Renal cortex interstitium (tissue), 11 donors: ENCODE measurements around the gene GALNT2. TPM values are rescaled to one million over a fixed set of nuclear protein-coding genes. Genes with fewer than 3 reads are reported as not detected.

Experiments
- DNase-seq, 11 donors: peaks; one replicate each; pipeline ENCODE4 v3.0.0-alpha.2; 2013; ENCODE audit warnings: low read depth in 9 of 11, low spot score in 4 of 11; ENCODE audit errors: extremely low read depth in 1 of 11
- polyA plus RNA-seq, 3 donors: library from polyadenylated mRNA; unstranded; fragments of 120-200 nt; gene quantifications; one replicate each; pipeline ENCODE4 v1.2.1, GENCODE V29; 2013; ENCODE audit not compliant: insufficient read length in 3 of 3

GALNT2 gene
- polyA plus RNA-seq, 3 donors = 57.1 to 65.1 (median 59.2) TPM

- DNase-seq = peak in 10 of 11 donors; percentile 29 to 64 (median 44)
Observed at GRCh38 chr1:230268371-230269170, 201.5 kb downstream of the GALNT2 start.

GRCh38 chr1:230270185-230270558, 203.1 kb downstream of the GALNT2 start:
- no peak for DNase-seq

GRCh38 chr1:230270559-230271281, 203.7 kb downstream of the GALNT2 start:
- DNase-seq = no peak

- DNase-seq = no peak
Observed at GRCh38 chr1:230271300-230272035, 204.4 kb downstream of the GALNT2 start.

- no peak for DNase-seq
Observed at GRCh38 chr1:230272557-230272956, 205.5 kb downstream of the GALNT2 start.

GRCh38 chr1:230273141-230273710, 206.2 kb downstream of the GALNT2 start:
- no peak for DNase-seq

GRCh38 chr1:230274254-230274653, 207.2 kb downstream of the GALNT2 start:
- DNase-seq = no peak

GRCh38 chr1:230276401-230276800, 209.4 kb downstream of the GALNT2 start:
- no peak for DNase-seq

GRCh38 chr1:230277201-230278025, 210.4 kb downstream of the GALNT2 start:
- no peak for DNase-seq

GRCh38 chr1:230278376-230278775, 211.3 kb downstream of the GALNT2 start:
- no peak for DNase-seq

GRCh38 chr1:230278871-230279582, 212.0 kb downstream of the GALNT2 start:
- DNase-seq = no peak

- no peak for DNase-seq
Observed at GRCh38 chr1:230279583-230279945, 212.5 kb downstream of the GALNT2 start.

GRCh38 chr1:230280054-230280795, 213.2 kb downstream of the GALNT2 start:
- no peak for DNase-seq

- no peak for DNase-seq
Observed at GRCh38 chr1:230280906-230281413, 213.9 kb downstream of the GALNT2 start.

GRCh38 chr1:230281556-230281955, 214.5 kb downstream of the GALNT2 start:
- no peak for DNase-seq

GRCh38 chr1:230282157-230282556, 215.1 kb downstream of the GALNT2 start:
- DNase-seq = no peak

GRCh38 chr1:230283678-230284077, 216.6 kb downstream of the GALNT2 start:
- DNase-seq = no peak
